ENCODE results near the gene PLCH1. TPM values are rescaled to one million over a fixed set of nuclear protein-coding genes. Genes with fewer than 3 reads are reported as not detected.

The PLCH1 gene, protein sequence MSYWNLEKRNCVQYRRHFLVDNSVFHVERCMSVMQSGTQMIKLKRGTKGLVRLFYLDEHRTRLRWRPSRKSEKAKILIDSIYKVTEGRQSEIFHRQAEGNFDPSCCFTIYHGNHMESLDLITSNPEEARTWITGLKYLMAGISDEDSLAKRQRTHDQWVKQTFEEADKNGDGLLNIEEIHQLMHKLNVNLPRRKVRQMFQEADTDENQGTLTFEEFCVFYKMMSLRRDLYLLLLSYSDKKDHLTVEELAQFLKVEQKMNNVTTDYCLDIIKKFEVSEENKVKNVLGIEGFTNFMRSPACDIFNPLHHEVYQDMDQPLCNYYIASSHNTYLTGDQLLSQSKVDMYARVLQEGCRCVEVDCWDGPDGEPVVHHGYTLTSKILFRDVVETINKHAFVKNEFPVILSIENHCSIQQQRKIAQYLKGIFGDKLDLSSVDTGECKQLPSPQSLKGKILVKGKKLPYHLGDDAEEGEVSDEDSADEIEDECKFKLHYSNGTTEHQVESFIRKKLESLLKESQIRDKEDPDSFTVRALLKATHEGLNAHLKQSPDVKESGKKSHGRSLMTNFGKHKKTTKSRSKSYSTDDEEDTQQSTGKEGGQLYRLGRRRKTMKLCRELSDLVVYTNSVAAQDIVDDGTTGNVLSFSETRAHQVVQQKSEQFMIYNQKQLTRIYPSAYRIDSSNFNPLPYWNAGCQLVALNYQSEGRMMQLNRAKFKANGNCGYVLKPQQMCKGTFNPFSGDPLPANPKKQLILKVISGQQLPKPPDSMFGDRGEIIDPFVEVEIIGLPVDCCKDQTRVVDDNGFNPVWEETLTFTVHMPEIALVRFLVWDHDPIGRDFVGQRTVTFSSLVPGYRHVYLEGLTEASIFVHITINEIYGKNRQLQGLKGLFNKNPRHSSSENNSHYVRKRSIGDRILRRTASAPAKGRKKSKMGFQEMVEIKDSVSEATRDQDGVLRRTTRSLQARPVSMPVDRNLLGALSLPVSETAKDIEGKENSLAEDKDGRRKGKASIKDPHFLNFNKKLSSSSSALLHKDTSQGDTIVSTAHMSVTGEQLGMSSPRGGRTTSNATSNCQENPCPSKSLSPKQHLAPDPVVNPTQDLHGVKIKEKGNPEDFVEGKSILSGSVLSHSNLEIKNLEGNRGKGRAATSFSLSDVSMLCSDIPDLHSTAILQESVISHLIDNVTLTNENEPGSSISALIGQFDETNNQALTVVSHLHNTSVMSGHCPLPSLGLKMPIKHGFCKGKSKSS (N-terminal part only)
- not detected in 2 replicates for total RNA-seq
- long read RNA-seq: 0 reads

DNA sequence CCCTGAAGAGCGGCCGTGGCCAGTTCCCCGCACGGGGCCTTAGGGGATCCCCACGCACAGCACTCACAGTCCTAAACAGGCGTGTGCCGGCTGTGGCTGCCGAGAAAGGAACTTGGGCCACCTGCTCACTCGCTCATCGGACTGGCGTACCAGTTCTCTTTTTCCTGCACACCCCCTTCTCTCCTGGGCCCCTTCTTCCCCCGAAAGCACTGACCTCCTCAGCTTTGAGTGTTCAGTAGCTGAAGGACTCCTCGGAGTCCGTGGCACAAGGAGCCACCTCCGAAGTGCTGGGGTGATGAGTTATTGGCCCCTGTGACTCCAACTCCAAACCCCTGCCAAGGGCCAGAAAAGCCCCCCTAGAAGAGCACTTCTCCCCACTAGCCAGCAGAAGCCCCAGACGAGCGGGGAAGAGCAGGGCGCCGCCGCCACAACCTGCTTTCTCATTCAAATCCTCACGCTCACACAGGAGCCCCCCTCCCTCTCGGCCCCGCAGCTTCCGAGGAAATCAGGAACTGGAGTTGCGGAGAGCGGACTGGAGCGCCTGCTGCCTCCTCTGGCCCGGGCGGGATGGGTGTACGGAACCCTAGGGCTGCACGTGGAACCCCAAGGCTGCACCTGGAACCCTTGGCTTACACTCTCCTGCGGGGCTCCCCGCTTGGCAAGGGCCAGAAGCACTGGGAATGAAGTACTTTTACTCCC is at the start of gene PLCH1:
TSS of gene PLCH1 (minus strand) at position 446 of the 699 bp plus-strand sequence. CDS start 40,847 bp downstream, outside the sequence.
- Mint-ChIP-seq H3K27me3 (ENCODE audit: unreplicated experiment) (peaks cover 69% of the 10 kb centered on the region), H3K36me3 (ENCODE audit: unreplicated experiment) (no peaks in the 10 kb centered on the region), H3K9me3 (ENCODE audit: unreplicated experiment) (no peaks in the 10 kb centered on the region), H3K4me3 (ENCODE audit: unreplicated experiment) (peak within 1 kb of the TSS; percentile 86), H3K4me1 (ENCODE audit: unreplicated experiment) (peaks cover 17% of the 10 kb centered on the region), H3K27ac (ENCODE audit: unreplicated experiment) (peak within 1 kb of the TSS; percentile 62)
- DNase-seq (ENCODE audit: extremely low spot score, unreplicated experiment): no peak
- no peak for TF ChIP-seq CTCF (IDR thresholded peaks at IDR 0.05)

DNA sequence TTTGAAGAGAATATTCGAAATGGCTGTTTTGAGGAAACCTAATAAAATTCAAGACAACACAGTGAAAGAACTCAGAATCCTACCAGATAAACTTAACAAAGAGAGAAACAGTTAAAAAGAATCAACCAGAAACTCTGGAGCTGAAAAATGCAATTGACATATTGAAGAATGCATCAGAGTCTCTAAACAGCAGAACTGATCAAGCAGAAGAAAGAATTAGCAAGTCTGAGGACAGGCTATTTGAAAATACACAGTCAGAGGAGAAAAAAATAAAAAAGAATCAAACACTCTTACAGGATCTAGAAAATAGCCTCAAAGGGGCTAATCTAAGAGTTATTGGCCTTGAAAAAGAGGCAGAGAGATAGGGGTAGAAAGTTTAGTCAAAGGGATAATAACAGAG is 47.7 kb upstream of the PLCH1 start:
- no peaks in the 10 kb centered on the region for H3K27me3 Mint-ChIP-seq (ENCODE audit: unreplicated experiment)
- TF ChIP-seq CTCF (IDR thresholded peaks at IDR 0.05): no peak
- no peak overlapping the region for H3K27ac Mint-ChIP-seq (ENCODE audit: unreplicated experiment)
- no peak overlapping the region for H3K4me3 Mint-ChIP-seq (ENCODE audit: unreplicated experiment)
- H3K4me1 Mint-ChIP-seq (ENCODE audit: unreplicated experiment): no peaks in the 10 kb centered on the region
- peaks cover 36% of the 10 kb centered on the region for H3K36me3 Mint-ChIP-seq (ENCODE audit: unreplicated experiment)
- H3K9me3 Mint-ChIP-seq (ENCODE audit: unreplicated experiment): peaks cover 18% of the 10 kb centered on the region
- no peak for DNase-seq (ENCODE audit: extremely low spot score, unreplicated experiment)

GRCh38 chr3:155791190-155791589 is 46.3 kb upstream of the PLCH1 start:
- DNase-seq (ENCODE audit: extremely low spot score, unreplicated experiment): no peak
- no peaks in the 10 kb centered on the region for H3K4me1 Mint-ChIP-seq (ENCODE audit: unreplicated experiment)
- no peak for TF ChIP-seq CTCF (IDR thresholded peaks at IDR 0.05)
- no peak overlapping the region for H3K4me3 Mint-ChIP-seq (ENCODE audit: unreplicated experiment)
- no peak overlapping the region for H3K27ac Mint-ChIP-seq (ENCODE audit: unreplicated experiment)
- peaks cover 13% of the 10 kb centered on the region for H3K9me3 Mint-ChIP-seq (ENCODE audit: unreplicated experiment)
- peaks cover 23% of the 10 kb centered on the region for H3K36me3 Mint-ChIP-seq (ENCODE audit: unreplicated experiment)
- no peaks in the 10 kb centered on the region for H3K27me3 Mint-ChIP-seq (ENCODE audit: unreplicated experiment)

- Mint-ChIP-seq H3K4me3 (ENCODE audit: unreplicated experiment) (no peak overlapping the region), H3K36me3 (ENCODE audit: unreplicated experiment) (peaks cover 23% of the 10 kb centered on the region), H3K9me3 (ENCODE audit: unreplicated experiment) (peaks cover 10% of the 10 kb centered on the region), H3K27ac (ENCODE audit: unreplicated experiment) (no peak overlapping the region), H3K4me1 (ENCODE audit: unreplicated experiment) (no peaks in the 10 kb centered on the region), H3K27me3 (ENCODE audit: unreplicated experiment) (no peaks in the 10 kb centered on the region)
- TF ChIP-seq CTCF (IDR thresholded peaks at IDR 0.05): no peak
- DNase-seq (ENCODE audit: extremely low spot score, unreplicated experiment): no peak
These were observed 45.5 kb upstream of the PLCH1 start for GRCh38 chr3:155790272-155790925.

Measured in osteocyte (in vitro differentiated cells).